Measurements from ENCODE around the gene IL1RAP. TPM values are rescaled to one million over a fixed set of nuclear protein-coding genes. Genes with fewer than 3 reads are reported as not detected.

The IL1RAP gene
- total RNA-seq, 4 donors from 2014 or later = 4.9 to 16.9 (median 10.8) TPM

DNA sequence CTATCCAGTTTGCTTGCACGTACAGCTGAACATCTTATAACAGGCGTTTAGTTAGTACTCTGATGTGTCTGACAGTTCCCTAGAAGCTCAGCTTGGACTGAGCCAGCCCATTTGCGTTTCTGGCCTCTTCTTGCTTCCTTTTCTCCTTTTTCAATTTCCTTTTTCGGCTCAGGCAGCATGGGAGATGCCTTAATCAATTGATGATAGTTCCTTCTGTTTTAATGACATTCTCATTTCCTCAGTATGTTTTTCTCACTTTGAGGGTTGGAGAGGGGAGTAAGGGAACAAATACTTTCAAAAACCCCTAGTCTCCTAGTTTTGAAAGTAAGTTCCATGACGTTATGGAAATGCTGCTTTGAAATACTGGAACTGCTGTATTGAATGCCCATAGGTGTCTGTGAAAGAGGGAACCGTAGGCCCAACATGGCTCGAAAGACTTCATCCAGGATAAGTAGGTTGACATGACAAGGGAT, 18.9 kb downstream of the IL1RAP start:
- no peaks in the 10 kb centered on the region for H3K9me3 ChIP-seq
- H3K4me1 ChIP-seq = no peaks in the 10 kb centered on the region
- no peaks in the 10 kb centered on the region for H3K36me3 ChIP-seq
- peak overlapping the region in 1 of 3 donors; percentile 17 for H3K27ac ChIP-seq
- H3K4me3 ChIP-seq (replicated peaks in 1 of 3) = no peak overlapping the region
- DNase-seq = no peak
- intact Hi-C loops (cut with DNase I) = no loop called here
- TF ChIP-seq, protein P1, sequence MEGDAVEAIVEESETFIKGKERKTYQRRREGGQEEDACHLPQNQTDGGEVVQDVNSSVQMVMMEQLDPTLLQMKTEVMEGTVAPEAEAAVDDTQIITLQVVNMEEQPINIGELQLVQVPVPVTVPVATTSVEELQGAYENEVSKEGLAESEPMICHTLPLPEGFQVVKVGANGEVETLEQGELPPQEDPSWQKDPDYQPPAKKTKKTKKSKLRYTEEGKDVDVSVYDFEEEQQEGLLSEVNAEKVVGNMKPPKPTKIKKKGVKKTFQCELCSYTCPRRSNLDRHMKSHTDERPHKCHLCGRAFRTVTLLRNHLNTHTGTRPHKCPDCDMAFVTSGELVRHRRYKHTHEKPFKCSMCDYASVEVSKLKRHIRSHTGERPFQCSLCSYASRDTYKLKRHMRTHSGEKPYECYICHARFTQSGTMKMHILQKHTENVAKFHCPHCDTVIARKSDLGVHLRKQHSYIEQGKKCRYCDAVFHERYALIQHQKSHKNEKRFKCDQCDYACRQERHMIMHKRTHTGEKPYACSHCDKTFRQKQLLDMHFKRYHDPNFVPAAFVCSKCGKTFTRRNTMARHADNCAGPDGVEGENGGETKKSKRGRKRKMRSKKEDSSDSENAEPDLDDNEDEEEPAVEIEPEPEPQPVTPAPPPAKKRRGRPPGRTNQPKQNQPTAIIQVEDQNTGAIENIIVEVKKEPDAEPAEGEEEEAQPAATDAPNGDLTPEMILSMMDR (IDR thresholded peaks at IDR 0.05) = no peak
- TF ChIP-seq POLR2A (IDR thresholded peaks at IDR 0.05) = no peak
- no peaks in the 10 kb centered on the region for H3K27me3 ChIP-seq
- 86 to 89% methylated on average over 7 of the region's 7 CpGs for WGBS, 2 donors

DNA sequence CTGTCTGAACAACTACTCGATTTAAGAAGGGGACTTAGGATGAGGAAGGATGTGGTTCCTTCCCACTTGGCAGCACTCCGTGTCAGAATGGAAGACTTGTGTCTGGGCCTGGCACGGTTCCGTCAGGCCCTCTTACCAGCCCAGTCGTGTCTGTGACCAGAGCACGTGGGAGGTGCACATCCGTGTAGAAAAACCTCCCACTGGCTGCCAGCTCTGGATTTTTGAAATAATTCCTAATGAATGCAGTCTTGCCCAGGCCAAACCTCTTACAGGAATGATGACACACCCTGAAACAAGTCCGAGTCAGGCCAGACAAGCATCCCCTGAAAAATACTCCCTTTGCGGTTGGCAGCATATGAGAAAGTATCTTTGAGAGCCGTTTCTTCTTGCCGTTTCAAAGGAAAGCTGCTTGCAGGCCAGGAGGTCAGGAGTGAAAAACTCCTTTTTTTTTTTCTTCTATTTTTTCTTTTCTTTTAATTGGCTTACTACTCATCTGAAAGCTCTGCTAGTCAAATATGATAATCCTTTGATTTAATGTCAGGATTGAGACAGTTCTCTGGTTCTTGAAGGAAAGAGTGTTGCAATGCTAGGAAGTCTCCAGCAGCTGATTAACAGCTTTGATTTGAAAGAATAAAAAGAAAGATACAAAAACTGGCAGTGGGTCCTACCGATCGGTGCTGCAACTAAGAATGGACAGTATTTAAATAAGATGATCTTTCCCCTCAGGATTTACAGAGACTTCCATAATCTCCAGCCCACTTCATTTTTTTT, 19.8 kb downstream of the IL1RAP start:
- H3K27me3 ChIP-seq = no peaks in the 10 kb centered on the region
- TF ChIP-seq, protein P1 (IDR thresholded peaks at IDR 0.05) = no peak
- TF ChIP-seq POLR2A (IDR thresholded peaks at IDR 0.05) = no peak
- no peak overlapping the region for H3K4me3 ChIP-seq (replicated peaks in 1 of 3)
- H3K9me3 ChIP-seq = no peaks in the 10 kb centered on the region
- DNase-seq = peak; percentile 16 to 29
- no peaks in the 10 kb centered on the region for H3K36me3 ChIP-seq
- intact Hi-C loops (cut with DNase I) = no loop called here
- H3K27ac ChIP-seq = peak overlapping the region in 1 of 3 donors; percentile 17
- WGBS, 2 donors = 58 to 67% methylated on average over 13 of the region's 13 CpGs
- no peaks in the 10 kb centered on the region for H3K4me1 ChIP-seq

DNA sequence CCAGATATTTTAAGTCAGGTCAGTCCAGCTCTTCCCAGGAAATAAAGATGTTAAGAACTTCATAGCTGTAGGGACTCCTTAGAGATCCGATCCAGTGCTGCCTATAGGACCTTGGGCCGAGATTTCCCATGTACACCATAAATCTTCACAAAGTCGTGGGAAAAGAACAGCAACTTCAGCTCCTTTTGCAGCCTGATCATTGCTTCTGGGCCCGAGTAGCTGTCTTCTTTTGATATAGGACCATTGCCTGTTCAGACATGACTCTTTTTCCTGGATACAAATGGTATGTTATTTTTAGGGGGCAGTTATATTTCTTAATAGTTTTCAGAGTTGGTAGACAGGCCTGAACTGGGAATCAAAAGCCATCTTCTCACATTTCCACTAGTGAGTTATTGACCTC, 20.5 kb downstream of the IL1RAP start:
- no peaks in the 10 kb centered on the region for H3K36me3 ChIP-seq
- no peaks in the 10 kb centered on the region for H3K9me3 ChIP-seq
- no peaks in the 10 kb centered on the region for H3K4me1 ChIP-seq
- no peak for TF ChIP-seq POLR2A (IDR thresholded peaks at IDR 0.05)
- TF ChIP-seq, protein P1 (IDR thresholded peaks at IDR 0.05) = no peak
- no peak overlapping the region for H3K4me3 ChIP-seq (replicated peaks in 1 of 3)
- H3K27ac ChIP-seq = no peak overlapping the region
- no peak for DNase-seq
- WGBS, 2 donors = 85 to 89% methylated on average over 4 of the region's 4 CpGs
- no peaks in the 10 kb centered on the region for H3K27me3 ChIP-seq
- intact Hi-C loops (cut with DNase I) = no loop called here

DNA sequence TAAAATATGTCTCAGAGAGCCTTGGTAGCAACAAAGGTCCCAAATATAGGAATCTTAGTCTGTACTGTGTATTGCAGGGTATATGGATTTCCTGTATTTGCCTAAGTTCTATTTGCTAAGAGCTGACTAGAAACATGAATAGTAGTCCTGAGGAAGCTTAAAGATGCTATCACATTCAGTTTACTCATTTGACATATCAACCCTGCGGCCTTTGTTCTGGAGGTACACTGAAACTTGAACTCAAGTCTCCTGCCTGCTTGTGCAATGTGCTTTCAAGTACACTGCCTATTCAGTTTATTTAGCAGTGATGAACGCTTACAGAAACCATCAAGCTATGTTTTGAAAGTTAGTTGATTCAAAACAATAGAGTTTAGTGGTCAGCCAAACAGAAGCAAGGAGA, 21.1 kb downstream of the IL1RAP start:
- Histone ChIP-seq H3K4me1 (no peaks in the 10 kb centered on the region), H3K27ac (no peak overlapping the region), H3K36me3 (no peaks in the 10 kb centered on the region), H3K27me3 (no peaks in the 10 kb centered on the region), H3K9me3 (no peaks in the 10 kb centered on the region), H3K4me3 (replicated peaks in 1 of 3) (no peak overlapping the region)
- TF ChIP-seq, protein P1 (IDR thresholded peaks at IDR 0.05) = no peak
- no peak for TF ChIP-seq POLR2A (IDR thresholded peaks at IDR 0.05)
- 86 to 92% methylated on average over 2 of the region's 2 CpGs for WGBS, 2 donors
- intact Hi-C loops (cut with DNase I) = no loop called here
- DNase-seq = no peak

DNA sequence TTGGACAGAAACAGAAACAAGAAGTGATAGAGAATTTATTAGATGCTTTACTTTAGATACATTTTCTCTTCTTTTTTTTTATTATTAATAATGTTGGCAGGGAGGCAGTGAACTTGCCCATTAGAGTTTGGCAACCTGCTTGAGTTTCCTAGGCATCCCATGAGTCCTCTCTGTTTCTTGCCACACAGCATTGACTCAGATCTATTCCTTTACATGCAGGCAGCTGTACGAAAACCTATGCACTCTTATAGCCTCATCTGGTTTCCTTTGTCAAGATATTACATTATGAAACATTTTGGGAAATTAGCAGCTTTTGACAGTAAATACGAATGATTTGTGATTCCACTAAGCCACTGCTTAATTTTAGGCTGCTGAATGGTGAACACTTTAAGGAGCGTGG, 23.3 kb downstream of the IL1RAP start:
- intact Hi-C loops (cut with DNase I) = no loop called here
- TF ChIP-seq POLR2A (IDR thresholded peaks at IDR 0.05) = no peak
- TF ChIP-seq, protein P1 (IDR thresholded peaks at IDR 0.05) = no peak
- Histone ChIP-seq H3K4me3 (replicated peaks in 1 of 3) (no peak overlapping the region), H3K9me3 (no peaks in the 10 kb centered on the region), H3K4me1 (no peaks in the 10 kb centered on the region), H3K27ac (no peak overlapping the region), H3K27me3 (no peaks in the 10 kb centered on the region), H3K36me3 (no peaks in the 10 kb centered on the region)
- DNase-seq = no peak
- WGBS, 2 donors = 95 to 97% methylated on average over 3 of the region's 3 CpGs

Measured in thyroid gland (tissue), 4 donors.